Neutrophil (primary cell): Measurements from ENCODE around the gene LENG8.
"Not testable (repeated sequence)": the region's sequence is repeated elsewhere in the genome, so short reads cannot be mapped to it uniquely, and the experiment has no call there.

Experiments used
- H3K27ac ChIP-seq: fragments of 200-600 bp; sonication (generic); 2 replicates; pipeline ENCODE4 v1.5.1; 2016; ENCODE audit warnings: mild to moderate bottlenecking, moderate library complexity
- H3K27me3 ChIP-seq: fragments of 200-600 bp; sonication (generic); 2 replicates; pipeline ENCODE4 v1.6.0; 2016; ENCODE audit warnings: mild to moderate bottlenecking
- H3K36me3 ChIP-seq: fragments of 200-600 bp; sonication (generic); 2 replicates; pipeline ENCODE4 v1.5.1; 2017
- H3K4me1 ChIP-seq, 2 experiments: fragments of 200-600 bp in 1 of 2; sonication (generic) in 1 of 2; 1 replicate in 1 of 2; 2 replicates in 1 of 2; pipeline versions ENCODE4 v1.5.1 to v1.6.1; 2013 to 2016; ENCODE audit warnings: low read depth in 1 of 2, low read length in 1 of 2, mild to moderate bottlenecking in 1 of 2, moderate library complexity in 1 of 2; ENCODE audit not compliant: control insufficient read depth in 1 of 2, insufficient read depth in 1 of 2
- H3K4me3 ChIP-seq, 2 experiments: fragments of 200-600 bp in 1 of 2; sonication (generic) in 1 of 2; 1 replicate in 1 of 2; 2 replicates in 1 of 2; pipeline ENCODE4 v1.5.1; 2013 to 2016; ENCODE audit warnings: low read depth in 1 of 2, low read length in 1 of 2, mild to moderate bottlenecking in 1 of 2, moderate library complexity in 1 of 2
- H3K9me3 ChIP-seq: fragments of 200-600 bp; sonication (generic); 2 replicates; pipeline ENCODE4 v1.5.1; 2016
- CTCF ChIP-seq: fragments of 200-600 bp; sonication (generic); IDR thresholded peaks from 2 replicates; pipeline ENCODE4 v1.5.1; 2016; ENCODE audit warnings: antibody characterized with exemption

The LENG8 gene

DNA sequence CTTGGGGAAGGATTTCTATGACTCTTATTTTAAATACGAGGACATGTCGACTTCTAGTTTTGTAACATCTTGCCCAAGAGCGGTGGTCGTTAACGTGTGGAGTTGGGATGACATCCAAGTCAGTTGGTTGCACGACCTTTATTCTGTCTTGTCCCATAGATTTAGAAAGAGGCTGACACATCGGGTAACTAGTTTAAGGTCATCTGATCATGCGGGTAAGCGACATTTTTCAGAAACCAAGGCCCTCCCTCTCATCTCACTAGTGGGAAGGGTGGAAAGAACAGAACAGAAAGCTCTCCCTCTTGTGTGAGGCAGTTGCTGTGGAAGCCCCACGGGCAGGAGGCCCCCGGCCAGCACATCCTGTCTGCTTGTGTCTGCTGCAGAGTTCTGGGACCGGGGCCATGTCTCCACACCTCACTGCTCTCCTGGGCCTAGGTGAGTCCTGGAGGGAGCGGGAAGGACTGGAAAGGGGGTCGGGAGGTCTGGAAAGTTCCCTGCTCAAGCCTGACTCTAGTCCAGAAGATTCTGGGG is 53.6 kb downstream of the LENG8 start, which contains the start of gene LAIR2:
TSS of gene LAIR2 (plus strand) at position 314 of the 531 bp plus-strand sequence. CDS start at position 402, 88 bp downstream.
- no peaks in the 10 kb centered on the region for H3K9me3 ChIP-seq
- H3K36me3 ChIP-seq: no peaks in the 10 kb centered on the region
- H3K4me3 ChIP-seq: no peak within 1 kb of the TSS
- no peak within 1 kb of the TSS for H3K27ac ChIP-seq
- TF ChIP-seq CTCF: no peak
- peaks cover 89% of the 10 kb centered on the region for H3K27me3 ChIP-seq
- no peaks in the 10 kb centered on the region for H3K4me1 ChIP-seq

DNA sequence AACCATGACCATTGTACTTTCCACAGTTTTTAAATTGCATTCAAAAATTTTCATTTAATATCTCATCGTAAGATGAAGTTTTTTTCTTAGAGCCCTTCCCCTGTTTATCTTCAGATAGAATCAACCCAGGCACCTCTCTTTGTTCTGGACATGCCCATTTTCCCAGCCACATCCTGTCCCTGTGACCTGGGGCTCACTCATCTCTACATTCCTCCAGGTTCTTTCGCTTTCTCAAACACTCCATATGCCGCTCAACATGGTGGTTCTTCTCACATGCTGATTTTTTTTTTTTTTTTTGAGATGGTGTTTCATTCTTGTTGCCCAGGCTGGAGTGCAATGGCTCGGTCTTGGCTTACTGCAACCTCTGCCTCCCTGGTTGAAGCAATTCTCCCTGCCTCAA is 56.5 kb downstream of the LENG8 start:
- H3K4me3 ChIP-seq, H3K27ac ChIP-seq, H3K36me3 ChIP-seq, H3K9me3 ChIP-seq, H3K4me1 ChIP-seq: not testable (repeated sequence)
- H3K27me3 ChIP-seq: peaks cover 72% of the 10 kb centered on the region

DNA sequence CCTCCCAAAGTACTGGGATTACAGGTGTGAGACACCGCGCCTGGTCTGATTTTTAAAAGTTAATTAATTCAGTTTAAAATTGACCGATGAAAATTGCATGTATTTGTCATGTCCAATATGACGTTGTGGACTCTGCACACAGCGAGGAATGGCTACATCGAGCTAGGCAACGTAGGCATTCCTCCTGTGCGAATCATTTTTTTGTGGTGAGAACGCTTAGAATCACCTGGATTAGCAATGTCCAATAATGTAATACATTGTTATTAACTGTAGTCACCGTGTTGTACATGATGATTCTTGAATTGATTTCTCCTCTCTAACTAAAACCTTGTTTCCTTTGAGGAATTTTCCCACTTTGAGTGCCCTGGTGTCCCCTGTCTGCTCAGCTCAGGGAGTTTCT is 57.1 kb downstream of the LENG8 start:
- H3K4me1 ChIP-seq: no peaks in the 10 kb centered on the region
- no peak overlapping the region for H3K4me3 ChIP-seq
- H3K27ac ChIP-seq: no peak overlapping the region
- H3K9me3 ChIP-seq: no peaks in the 10 kb centered on the region
- H3K27me3 ChIP-seq: peaks cover 66% of the 10 kb centered on the region
- TF ChIP-seq CTCF: no peak
- no peaks in the 10 kb centered on the region for H3K36me3 ChIP-seq

DNA sequence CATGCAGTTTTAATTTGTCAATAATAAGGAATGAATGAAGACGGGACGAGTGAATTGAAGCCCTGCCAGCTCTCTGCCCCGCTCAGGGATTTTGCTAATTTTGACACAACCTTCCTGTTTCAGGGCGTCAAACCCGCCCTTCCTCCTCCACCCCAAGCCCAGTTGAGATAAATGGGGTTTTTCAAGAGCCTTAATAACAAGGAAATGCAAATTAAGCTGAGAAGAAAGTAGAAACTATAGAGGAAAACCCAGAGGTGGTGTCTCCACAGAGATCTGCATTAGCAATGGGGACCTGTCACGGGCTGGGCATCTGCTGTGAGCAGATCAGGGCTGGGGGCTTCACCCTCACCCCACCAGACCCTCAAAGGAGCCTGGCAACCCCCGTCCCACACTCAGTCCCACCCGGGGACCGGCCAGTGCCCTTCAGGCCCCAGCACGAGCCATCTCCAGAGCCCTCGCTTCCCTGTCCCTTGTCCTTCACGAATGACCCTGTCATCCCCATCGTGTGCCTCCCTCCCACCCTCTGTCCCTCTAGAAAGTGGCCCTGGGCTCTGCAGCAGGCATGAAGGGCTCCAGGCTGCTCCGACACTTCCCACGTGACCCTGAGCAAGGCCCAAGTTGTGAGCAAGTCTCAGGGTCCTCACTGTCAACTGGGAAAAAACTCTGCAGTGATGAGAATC is 58.2 kb downstream of the LENG8 start:
- not testable (repeated sequence) for H3K4me3 ChIP-seq, H3K36me3 ChIP-seq, H3K9me3 ChIP-seq, H3K4me1 ChIP-seq, H3K27ac ChIP-seq
- peaks cover 59% of the 10 kb centered on the region for H3K27me3 ChIP-seq

DNA sequence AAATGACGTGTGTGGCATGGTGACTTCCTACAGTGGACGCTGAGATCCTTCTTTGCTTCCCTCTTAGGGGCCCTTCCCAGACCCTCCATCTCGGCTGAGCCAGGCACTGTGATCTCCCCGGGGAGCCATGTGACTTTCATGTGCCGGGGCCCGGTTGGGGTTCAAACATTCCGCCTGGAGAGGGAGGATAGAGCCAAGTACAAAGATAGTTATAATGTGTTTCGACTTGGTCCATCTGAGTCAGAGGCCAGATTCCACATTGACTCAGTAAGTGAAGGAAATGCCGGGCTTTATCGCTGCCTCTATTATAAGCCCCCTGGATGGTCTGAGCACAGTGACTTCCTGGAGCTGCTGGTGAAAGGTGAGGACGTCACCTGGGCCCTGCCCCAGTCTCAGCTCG is 58.8 kb downstream of the LENG8 start:
- Histone ChIP-seq H3K36me3 (no peaks in the 10 kb centered on the region), H3K4me1 (no peaks in the 10 kb centered on the region), H3K9me3 (no peaks in the 10 kb centered on the region), H3K27me3 (peaks cover 59% of the 10 kb centered on the region), H3K27ac (no peak overlapping the region), H3K4me3 (no peak overlapping the region)
- TF ChIP-seq CTCF: no peak

GRCh38 chr19:54508487-54508886 is 59.5 kb downstream of the LENG8 start:
- not testable (repeated sequence) for H3K36me3 ChIP-seq

GRCh38 chr19:54509200-54509940 is 60.4 kb downstream of the LENG8 start:
- H3K36me3 ChIP-seq, H3K4me1 ChIP-seq, H3K27ac ChIP-seq, H3K4me3 ChIP-seq, H3K9me3 ChIP-seq: not testable (repeated sequence)
- peaks cover 55% of the 10 kb centered on the region for H3K27me3 ChIP-seq

More at GRCh38 chr19:54508487-54508886, 59.5 kb downstream of the LENG8 start:
- not testable (repeated sequence) for H3K9me3 ChIP-seq, H3K4me1 ChIP-seq, H3K4me3 ChIP-seq, H3K27ac ChIP-seq
- peaks cover 55% of the 10 kb centered on the region for H3K27me3 ChIP-seq
